VCaP (cell line): ENCODE measurements around the gene LDHAL6B.

ENCODE experiments used
- H3K27ac ChIP-seq: fragments of 450-650 bp; 2 replicates; pipeline ENCODE4 v1.5.1; 2017
- TF ChIP-seq, protein P1 (sequence below): fragments of 450-650 bp; conservative IDR thresholded peaks from 2 replicates; pipeline ENCODE4 v1.5.1; 2017; ENCODE audit warnings: mild to moderate bottlenecking, moderate library complexity

Gene LDHAL6B

GRCh38 chr15:59252137-59252536 lies 45.5 kb downstream of the LDHAL6B start:
- TF ChIP-seq, protein P1, sequence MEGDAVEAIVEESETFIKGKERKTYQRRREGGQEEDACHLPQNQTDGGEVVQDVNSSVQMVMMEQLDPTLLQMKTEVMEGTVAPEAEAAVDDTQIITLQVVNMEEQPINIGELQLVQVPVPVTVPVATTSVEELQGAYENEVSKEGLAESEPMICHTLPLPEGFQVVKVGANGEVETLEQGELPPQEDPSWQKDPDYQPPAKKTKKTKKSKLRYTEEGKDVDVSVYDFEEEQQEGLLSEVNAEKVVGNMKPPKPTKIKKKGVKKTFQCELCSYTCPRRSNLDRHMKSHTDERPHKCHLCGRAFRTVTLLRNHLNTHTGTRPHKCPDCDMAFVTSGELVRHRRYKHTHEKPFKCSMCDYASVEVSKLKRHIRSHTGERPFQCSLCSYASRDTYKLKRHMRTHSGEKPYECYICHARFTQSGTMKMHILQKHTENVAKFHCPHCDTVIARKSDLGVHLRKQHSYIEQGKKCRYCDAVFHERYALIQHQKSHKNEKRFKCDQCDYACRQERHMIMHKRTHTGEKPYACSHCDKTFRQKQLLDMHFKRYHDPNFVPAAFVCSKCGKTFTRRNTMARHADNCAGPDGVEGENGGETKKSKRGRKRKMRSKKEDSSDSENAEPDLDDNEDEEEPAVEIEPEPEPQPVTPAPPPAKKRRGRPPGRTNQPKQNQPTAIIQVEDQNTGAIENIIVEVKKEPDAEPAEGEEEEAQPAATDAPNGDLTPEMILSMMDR: no peak
- no peak overlapping the region; the same call in 1 of the 2 replicates for H3K27ac ChIP-seq

GRCh38 chr15:59255680-59256336 lies 49.2 kb downstream of the LDHAL6B start:
- TF ChIP-seq, protein P1: no peak
- H3K27ac ChIP-seq: no peak overlapping the region

DNA sequence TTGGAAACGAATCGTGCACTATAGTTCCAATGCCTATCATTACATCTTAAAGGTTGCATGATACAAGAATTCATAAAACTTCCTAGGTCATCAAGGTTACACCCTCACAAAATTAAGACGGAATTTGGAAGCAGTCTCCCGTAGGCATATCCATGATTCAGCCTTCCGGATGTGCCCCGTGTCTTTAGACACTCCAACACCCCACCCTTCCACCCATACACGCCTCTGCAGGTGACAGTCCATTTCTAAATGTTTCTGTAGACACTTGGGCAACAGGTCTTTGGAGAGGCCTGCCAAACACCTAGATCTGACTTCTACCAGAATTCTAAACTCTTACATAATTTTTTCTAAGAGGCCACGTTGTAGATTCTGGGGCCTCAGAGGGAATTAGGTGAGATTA lies 49.8 kb downstream of the LDHAL6B start:
- TF ChIP-seq, protein P1: no peak
- no peak overlapping the region for H3K27ac ChIP-seq

- TF ChIP-seq, protein P1: no peak
These were observed 50.5 kb downstream of the LDHAL6B start for GRCh38 chr15:59257140-59257539.

More at GRCh38 chr15:59257140-59257539, 50.5 kb downstream of the LDHAL6B start:
- no peak overlapping the region for H3K27ac ChIP-seq
